ENCODE results near the gene B3GALT6. TPM values are rescaled to one million over a fixed set of nuclear protein-coding genes. Genes with fewer than 3 reads are reported as not detected.

The B3GALT6 gene
- total and polyA plus RNA-seq, 8 donors = 6.2 to 13.4 (median 8.8) TPM

DNA sequence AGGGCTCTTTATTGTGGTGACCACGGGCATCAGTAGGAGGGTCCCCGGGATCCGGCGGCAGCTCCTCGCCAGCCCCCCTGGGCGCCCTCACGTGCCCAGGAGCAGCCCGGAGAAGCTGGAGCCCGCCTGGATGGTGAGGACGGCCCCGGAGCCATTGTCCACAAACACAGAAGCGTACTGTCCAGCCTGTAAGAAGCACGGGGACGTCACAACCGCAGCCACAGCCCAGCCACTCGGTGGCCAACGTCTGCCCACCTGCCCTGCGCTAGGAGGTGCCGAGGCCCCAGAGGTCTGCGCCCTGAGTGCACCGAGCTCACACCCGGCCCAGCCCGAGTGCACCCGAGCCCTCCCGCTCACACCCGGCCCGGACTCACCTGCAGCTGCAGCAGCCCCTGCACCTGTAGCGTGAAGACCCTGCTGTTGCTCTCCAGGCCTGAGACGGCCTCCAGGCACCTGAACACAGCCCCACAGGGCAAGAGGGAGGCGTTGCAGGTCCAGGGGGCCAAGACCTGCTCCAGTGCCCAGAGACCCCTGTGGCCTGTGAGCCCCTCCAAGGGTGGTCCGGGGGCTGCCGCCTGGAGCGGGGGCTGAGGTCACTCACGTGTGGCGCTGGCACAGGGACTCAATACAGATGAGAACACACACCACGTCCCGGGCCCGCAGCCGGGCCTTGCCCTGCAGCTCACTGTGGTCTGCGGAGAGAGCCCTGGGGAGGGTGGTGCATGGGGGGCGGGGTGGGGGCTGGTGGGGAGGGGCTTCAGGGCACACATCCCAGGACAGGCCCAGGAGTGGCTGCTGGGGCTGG is 10.6 kb downstream of the B3GALT6 start:
- DNase-seq = peak in 2 of 6 donors; percentile 55 to 68
- no peaks in the 10 kb centered on the region for H3K9me3 ChIP-seq
- no peak for ATAC-seq
- intact Hi-C loops (cut with DNase I) = loop anchor here in 1 of 3 donors (10.0 kb wide), 1 partner anchor 118 kb away; no protein-coding TSS in a partner anchor
- H3K27me3 ChIP-seq = no peaks in the 10 kb centered on the region
- no peak overlapping the region for H3K27ac ChIP-seq
- TF ChIP-seq, protein P1, sequence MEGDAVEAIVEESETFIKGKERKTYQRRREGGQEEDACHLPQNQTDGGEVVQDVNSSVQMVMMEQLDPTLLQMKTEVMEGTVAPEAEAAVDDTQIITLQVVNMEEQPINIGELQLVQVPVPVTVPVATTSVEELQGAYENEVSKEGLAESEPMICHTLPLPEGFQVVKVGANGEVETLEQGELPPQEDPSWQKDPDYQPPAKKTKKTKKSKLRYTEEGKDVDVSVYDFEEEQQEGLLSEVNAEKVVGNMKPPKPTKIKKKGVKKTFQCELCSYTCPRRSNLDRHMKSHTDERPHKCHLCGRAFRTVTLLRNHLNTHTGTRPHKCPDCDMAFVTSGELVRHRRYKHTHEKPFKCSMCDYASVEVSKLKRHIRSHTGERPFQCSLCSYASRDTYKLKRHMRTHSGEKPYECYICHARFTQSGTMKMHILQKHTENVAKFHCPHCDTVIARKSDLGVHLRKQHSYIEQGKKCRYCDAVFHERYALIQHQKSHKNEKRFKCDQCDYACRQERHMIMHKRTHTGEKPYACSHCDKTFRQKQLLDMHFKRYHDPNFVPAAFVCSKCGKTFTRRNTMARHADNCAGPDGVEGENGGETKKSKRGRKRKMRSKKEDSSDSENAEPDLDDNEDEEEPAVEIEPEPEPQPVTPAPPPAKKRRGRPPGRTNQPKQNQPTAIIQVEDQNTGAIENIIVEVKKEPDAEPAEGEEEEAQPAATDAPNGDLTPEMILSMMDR (IDR thresholded peaks at IDR 0.05) = no peak
- FAIRE-seq = no peak
- H3K4me1 ChIP-seq = no peaks in the 10 kb centered on the region
- 82 to 89% methylated on average over 41 of the region's 41 CpGs for WGBS, 2 donors
- H3K4me3 ChIP-seq = no peak overlapping the region
- no peaks in the 10 kb centered on the region for H3K36me3 ChIP-seq

GRCh38 chr1:1243266-1243660 is 11.2 kb downstream of the B3GALT6 start:
- WGBS, 2 donors = 90 to 93% methylated on average over 23 of the region's 23 CpGs
- ATAC-seq (no peak), FAIRE-seq (no peak), DNase-seq (peak in 2 of 6 donors; percentile 45 to 74)
- Histone ChIP-seq H3K27me3 (no peaks in the 10 kb centered on the region), H3K36me3 (no peaks in the 10 kb centered on the region), H3K4me1 (no peaks in the 10 kb centered on the region), H3K4me3 (no peak overlapping the region), H3K27ac (no peak overlapping the region), H3K9me3 (no peaks in the 10 kb centered on the region)
- TF ChIP-seq, protein P1 (IDR thresholded peaks at IDR 0.05) = no peak
- intact Hi-C loops (cut with DNase I) = loop anchor here in 1 of 3 donors (10.0 kb wide), 1 partner anchor 118 kb away; no protein-coding TSS in a partner anchor

GRCh38 chr1:1243807-1244191 is 11.8 kb downstream of the B3GALT6 start:
- WGBS, 2 donors = 72 to 82% methylated on average over 22 to 23 of the region's 23 CpGs
- FAIRE-seq (no peak), DNase-seq (peak in 2 of 6 donors; percentile 46 to 71)

DNA sequence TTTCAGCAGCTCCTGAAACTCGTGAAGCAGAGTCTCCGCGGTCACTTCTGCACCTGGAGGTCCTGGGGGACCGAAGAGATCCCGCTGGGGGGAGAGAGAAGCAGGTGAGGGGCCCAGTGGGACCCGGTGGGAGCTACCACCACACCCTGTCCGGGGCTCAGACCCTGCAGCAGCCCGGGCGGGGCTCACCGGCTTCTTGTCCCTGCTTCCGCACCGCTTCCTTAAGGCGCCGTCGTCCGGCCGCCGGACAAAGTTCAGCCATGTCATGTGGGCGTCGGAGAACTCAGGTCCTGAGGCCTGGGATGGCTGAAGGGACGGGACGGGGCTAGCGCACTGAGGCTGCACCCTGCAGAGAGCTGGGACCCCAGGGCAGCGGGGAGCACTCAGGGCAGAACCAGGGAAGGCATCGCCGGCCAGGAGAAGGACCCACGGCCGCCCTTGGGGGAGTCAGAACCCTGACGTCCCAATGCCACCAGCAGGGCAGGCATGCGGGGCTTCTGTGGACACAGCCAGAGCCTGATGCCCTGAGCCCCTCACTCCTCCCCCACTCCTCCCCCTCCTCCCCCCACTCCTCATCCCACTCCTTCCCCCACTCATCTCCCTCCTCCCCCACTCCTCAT is 12.3 kb downstream of the B3GALT6 start:
- Histone ChIP-seq H3K27me3 (no peaks in the 10 kb centered on the region), H3K4me1 (no peaks in the 10 kb centered on the region), H3K9me3 (no peaks in the 10 kb centered on the region), H3K36me3 (no peaks in the 10 kb centered on the region), H3K27ac (no peak overlapping the region), H3K4me3 (no peak overlapping the region)
- 71 to 76% methylated on average over 30 of the region's 30 CpGs for WGBS, 2 donors
- ATAC-seq (no peak), FAIRE-seq (no peak), DNase-seq (peak in 2 of 6 donors; percentile 56 to 74)
- intact Hi-C loops (cut with DNase I) = loop anchor here in 1 of 3 donors (10.0 kb wide), 1 partner anchor 120 kb away; no protein-coding TSS in a partner anchor
- TF ChIP-seq, protein P1 (IDR thresholded peaks at IDR 0.05) = no peak

More at GRCh38 chr1:1243807-1244191, 11.8 kb downstream of the B3GALT6 start:
- H3K27me3 ChIP-seq = no peaks in the 10 kb centered on the region
- H3K4me1 ChIP-seq = no peaks in the 10 kb centered on the region
- no peak overlapping the region for H3K27ac ChIP-seq
- H3K9me3 ChIP-seq = no peaks in the 10 kb centered on the region
- no peak overlapping the region for H3K4me3 ChIP-seq
- TF ChIP-seq, protein P1 (IDR thresholded peaks at IDR 0.05) = no peak
- H3K36me3 ChIP-seq = no peaks in the 10 kb centered on the region
- ATAC-seq = no peak
- intact Hi-C loops (cut with DNase I) = loop anchor here in 1 of 3 donors (10.0 kb wide), 1 partner anchor 119 kb away; no protein-coding TSS in a partner anchor

Data from pancreas (tissue), 10 donors.